ENCODE measurements around the gene UNC93B1.

DNA sequence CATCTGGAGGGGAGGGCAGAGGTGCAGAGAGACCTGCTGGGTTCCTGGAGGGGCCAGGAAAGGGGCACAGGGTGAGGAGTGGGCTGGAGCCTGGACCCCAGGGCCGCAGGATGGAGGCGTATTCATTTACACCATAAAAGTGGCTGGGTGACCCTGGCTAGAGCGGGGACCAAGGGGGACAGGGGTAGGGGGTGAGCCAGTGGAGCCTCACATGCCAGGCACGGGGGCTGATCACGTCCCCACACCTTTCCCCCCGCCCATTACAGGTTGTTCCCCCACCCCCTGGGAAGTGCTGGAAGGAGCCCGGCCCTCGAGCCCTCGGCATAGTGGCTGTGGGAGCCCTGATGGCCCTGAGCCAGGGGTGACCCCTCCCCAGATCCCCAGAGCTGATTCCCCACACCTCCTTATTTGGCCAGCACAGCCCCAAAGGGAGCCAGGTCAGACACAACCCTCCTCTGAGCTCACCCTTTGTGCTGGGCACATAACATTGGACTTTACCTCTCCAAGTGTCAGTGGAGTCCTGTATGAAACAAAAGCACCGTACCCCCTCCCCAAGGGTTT lies 35.7 kb upstream of the UNC93B1 start:
- TF ChIP-seq, protein P1, sequence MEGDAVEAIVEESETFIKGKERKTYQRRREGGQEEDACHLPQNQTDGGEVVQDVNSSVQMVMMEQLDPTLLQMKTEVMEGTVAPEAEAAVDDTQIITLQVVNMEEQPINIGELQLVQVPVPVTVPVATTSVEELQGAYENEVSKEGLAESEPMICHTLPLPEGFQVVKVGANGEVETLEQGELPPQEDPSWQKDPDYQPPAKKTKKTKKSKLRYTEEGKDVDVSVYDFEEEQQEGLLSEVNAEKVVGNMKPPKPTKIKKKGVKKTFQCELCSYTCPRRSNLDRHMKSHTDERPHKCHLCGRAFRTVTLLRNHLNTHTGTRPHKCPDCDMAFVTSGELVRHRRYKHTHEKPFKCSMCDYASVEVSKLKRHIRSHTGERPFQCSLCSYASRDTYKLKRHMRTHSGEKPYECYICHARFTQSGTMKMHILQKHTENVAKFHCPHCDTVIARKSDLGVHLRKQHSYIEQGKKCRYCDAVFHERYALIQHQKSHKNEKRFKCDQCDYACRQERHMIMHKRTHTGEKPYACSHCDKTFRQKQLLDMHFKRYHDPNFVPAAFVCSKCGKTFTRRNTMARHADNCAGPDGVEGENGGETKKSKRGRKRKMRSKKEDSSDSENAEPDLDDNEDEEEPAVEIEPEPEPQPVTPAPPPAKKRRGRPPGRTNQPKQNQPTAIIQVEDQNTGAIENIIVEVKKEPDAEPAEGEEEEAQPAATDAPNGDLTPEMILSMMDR (IDR thresholded peaks at IDR 0.05): no peak
- TF ChIP-seq EP300 (IDR thresholded peaks at IDR 0.05): no peak

Measured in esophagus muscularis mucosa (tissue), 3 donors.